K562 (cell line): ENCODE data around the gene VCX3B. TPM values are rescaled to one million over a fixed set of nuclear protein-coding genes. Genes with fewer than 3 reads are reported as not detected.

Experiments
- ATAC-seq: fragments of 200-7000 bp; cut with Tn5 transposase; 3 replicates; pipeline ENCODE4 v1.9.1; 2020; ENCODE audit warnings: moderate library complexity
- BruUV-seq: library from RNA; stranded (reverse); fragments of 400-500 nt; replicated peaks from 2 replicates; lab custom pipeline; 2021; lab: Mats Ljungman, UMichigan
- CTCF ChIA-PET: fragments of 300-600 bp; formaldehyde crosslinking; extraction: SDS; loops from one replicate; lab custom pipeline; 2021; ENCODE audit warnings: low intra/inter-chr PET ratio; lab: Yijun Ruan, JAX
- POLR2A ChIA-PET: fragments of 300-600, 350-650 bp; sonication (Branson Sonifier 250); formaldehyde crosslinking; extraction: SDS; loops from one replicate; lab custom pipeline; 2021; ENCODE audit warnings: antibody characterized with exemption, inconsistent platforms; lab: Yijun Ruan, JAX
- DNase-seq, 4 experiments: peaks; one replicate each; pipeline versions ENCODE4 v3.0.0 to v3.0.0-alpha.2; 2011 to 2018; ENCODE audit warnings: low spot score in 3 of 4, mixed read lengths in 3 of 4; ENCODE audit errors: extremely low read depth in 1 of 4
- FAIRE-seq: peaks from 2 replicates; lab custom pipeline; 2011; peaks lifted over from hg19 to GRCh38; lab: Jason Lieb, UNC
- H2AFZ ChIP-seq: 2 replicates; pipeline ENCODE4 v1.6.0; 2011; ENCODE audit warnings: low read depth, low read length, control low read depth, inconsistent platforms
- H3K27ac ChIP-seq: fragments of 200-600 bp; 3 replicates; pipeline ENCODE4 v1.8.0; 2011; ENCODE audit warnings: low read depth, mild to moderate bottlenecking, control low read depth, inconsistent platforms, low read length, moderate library complexity, mixed read lengths; ENCODE audit errors: extremely low read depth
- H3K27me3 ChIP-seq, 2 experiments: fragments of 300-600 bp in 1 of 2; 2 replicates in 1 of 2; 3 replicates in 1 of 2; pipeline versions ENCODE4 v1.6.0 to v1.8.0; 2011; ENCODE audit warnings: inconsistent platforms in 2 of 2, low read length in 2 of 2, mild to moderate bottlenecking in 1 of 2, mixed read lengths in 1 of 2, moderate library complexity in 1 of 2; ENCODE audit not compliant: control insufficient read depth in 2 of 2, insufficient read depth in 2 of 2
- H3K36me3 ChIP-seq: fragments of 300-600 bp; 3 replicates; pipeline ENCODE4 v1.8.0; 2011; ENCODE audit warnings: mild to moderate bottlenecking, low read length, inconsistent platforms; ENCODE audit not compliant: control insufficient read depth, insufficient read depth
- H3K4me1 ChIP-seq, 2 experiments: fragments of 200-600 bp in 1 of 2; replicated peaks in 1 of 2; 2 replicates in 1 of 2; 3 replicates in 1 of 2; pipeline versions ENCODE4 v1.5.1 to v1.8.0; 2011; ENCODE audit warnings: inconsistent platforms in 2 of 2, low read length in 2 of 2, mild to moderate bottlenecking in 1 of 2, mixed read lengths in 1 of 2, moderate library complexity in 1 of 2; ENCODE audit not compliant: control insufficient read depth in 2 of 2, insufficient read depth in 2 of 2
- H3K4me2 ChIP-seq: 2 replicates; pipeline ENCODE4 v1.6.1; 2011; ENCODE audit warnings: low read length, control low read depth, inconsistent platforms, mixed read lengths; ENCODE audit not compliant: insufficient read depth
- H3K4me3 ChIP-seq: fragments of 200-600 bp; sonication (generic), shearing (Covaris generic); 2 replicates; pipeline ENCODE4 v1.5.1; 2016; ENCODE audit warnings: control low read depth, inconsistent platforms
- H3K79me2 ChIP-seq: fragments of 200-600 bp; 3 replicates; pipeline ENCODE4 v1.8.0; 2011; ENCODE audit warnings: low read length, inconsistent platforms; ENCODE audit not compliant: control insufficient read depth, insufficient read depth
- H3K9ac ChIP-seq, 2 experiments: 2 replicates each; pipeline versions ENCODE4 v1.6.0 to v1.6.1; 2011; ENCODE audit warnings: low read depth in 2 of 2, low read length in 2 of 2, control low read depth in 1 of 2, inconsistent platforms in 1 of 2, mild to moderate bottlenecking in 1 of 2, mixed read lengths in 1 of 2; ENCODE audit not compliant: insufficient read depth in 1 of 2
- H3K9me1 ChIP-seq: one replicate; pipeline ENCODE4 v1.6.0; 2011; ENCODE audit warnings: inconsistent platforms, mild to moderate bottlenecking, low read length, moderate library complexity; ENCODE audit not compliant: control insufficient read depth, insufficient read depth
- H3K9me3 ChIP-seq: replicated peaks from 2 replicates; pipeline ENCODE4 v1.5.1; 2011; ENCODE audit warnings: low read depth, low read length, inconsistent platforms; ENCODE audit not compliant: control insufficient read depth, insufficient read depth
- H4K20me1 ChIP-seq: replicated peaks from 2 replicates; pipeline ENCODE4 v1.6.1; 2011; ENCODE audit warnings: low read length, inconsistent platforms, mixed read lengths; ENCODE audit not compliant: control insufficient read depth, insufficient read depth
- GTF2A2 ChIP-seq: IDR thresholded peaks from 2 replicates; pipeline ENCODE4 v1.6.1; 2016; ENCODE audit warnings: mild to moderate bottlenecking, missing genetic modification characterization, missing compliant biosample characterization
- ZNF444 ChIP-seq: fragments of 250-450 bp; sonication (Bioruptor Pico); IDR thresholded peaks from 2 replicates; pipeline ENCODE4 v1.4.0; 2020; ENCODE audit warnings: mild to moderate bottlenecking, moderate library complexity
- WGBS: fragments of 100-300 bp; shearing (Covaris generic); methylation state at CpG from one replicate; pipeline ENCODE4 v1.1.6; 2016; ENCODE audit warnings: low coverage, mixed read lengths; ENCODE audit not compliant: insufficient coverage; ENCODE audit errors: missing lambda C conversion rate; 5-methylcytosine and 5-hydroxymethylcytosine counted together
- in situ Hi-C: fragments of 300-500 bp; cut with MboI; formaldehyde crosslinking; loops from 4 replicates; pipeline ENCODE4 v1.15.0; 2018; ENCODE audit warnings: inconsistent platforms, mixed read lengths
- intact Hi-C: fragments of 100-400 bp; cut with micrococcal nuclease; formaldehyde crosslinking; loops from 2 replicates; pipeline ENCODE4 v1.14.2; 2022
- polyA plus RNA-seq, 8 experiments: library from polyadenylated mRNA; depleted of rRNA in 4 of 8; stranded (reverse) in 5 of 8; unstranded in 3 of 8; fragments of >200 nt; fragmentation: Nextera tagmentation in 2 of 8; fragmentation: Illumina TruSeq in 1 of 8; extraction: Ambion mirVana in 2 of 8; extraction: Trizol in 1 of 8; gene quantifications; 2 replicates each; pipeline versions ENCODE4 v1.2.1 to v1.2.3, GENCODE V29; 2011 to 2014; ENCODE audit warnings: inconsistent platforms in 1 of 8, missing spikeins in 1 of 8
- total RNA-seq, 7 experiments: library from RNA; depleted of rRNA in 6 of 7; stranded (reverse); fragments of >200 nt in 6 of 7; fragmentation: Illumina TruSeq in 2 of 7; extraction: Trizol in 2 of 7; gene quantifications; 2 replicates each; pipeline versions ENCODE4 v1.2.1 to v1.2.3, GENCODE V29; 2011 to 2021; ENCODE audit warnings: low replicate concordance in 1 of 7
- TF ChIP-seq, protein P1 (sequence below): sonication (generic); formaldehyde crosslinking; IDR thresholded peaks from 2 replicates; pipeline ENCODE4 v1.8.0; 2022; ENCODE audit warnings: mild to moderate bottlenecking, missing genetic modification reagents
- TF ChIP-seq, protein P2 (sequence below): fragments of 450-650 bp; IDR thresholded peaks from 2 replicates; pipeline ENCODE4 v1.6.1; 2018; ENCODE audit warnings: mild to moderate bottlenecking, low read depth; ENCODE audit not compliant: partially characterized antibody

VCX3B gene
- total and polyA plus RNA-seq, 9 of the 15 experiments (the other 6 are each of a cell fraction or from before 2014, with no cell fraction given): 0.27 to 14.6 (median 3.2) TPM

DNA sequence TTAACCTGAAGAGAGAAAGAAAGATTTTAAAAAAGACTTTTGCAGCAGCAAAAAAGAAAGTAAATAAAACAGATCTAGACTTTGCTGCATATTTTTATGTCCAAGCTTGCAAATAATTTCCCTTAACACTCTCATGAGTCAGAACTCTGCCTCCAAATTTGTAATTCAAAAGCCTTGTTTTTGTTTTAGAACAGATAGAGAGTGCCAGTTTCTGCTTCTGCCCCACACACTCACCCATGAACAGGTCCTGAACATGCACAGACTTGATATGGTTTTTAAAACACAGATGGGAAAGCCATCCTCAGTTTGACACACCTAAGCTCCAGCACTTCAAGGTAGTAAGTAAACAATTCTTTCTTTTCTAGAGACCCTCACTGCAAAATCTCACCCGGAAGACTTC is 39.7 kb upstream of the VCX3B start:
- Histone ChIP-seq H3K4me3 (no peak overlapping the region), H3K4me2 (no peak overlapping the region), H4K20me1 (no peaks in the 10 kb centered on the region), H3K4me1 (no peaks in the 10 kb centered on the region), H3K27ac (no peak overlapping the region), H3K9ac (no peak overlapping the region), H3K79me2 (no peaks in the 10 kb centered on the region), H3K36me3 (no peaks in the 10 kb centered on the region), H3K9me3 (no peaks in the 10 kb centered on the region), H3K27me3 (no peaks in the 10 kb centered on the region), H3K9me1 (no peaks in the 10 kb centered on the region), H2AFZ (no peak overlapping the region)
- in situ Hi-C loops: no loop called here
- intact Hi-C loops: no loop called here
- BruUV-seq: no TSS peak
- FAIRE-seq: no peak
- CTCF ChIA-PET: no interaction called here
- no peak for DNase-seq
- no peak for ATAC-seq
- TF ChIP-seq GTF2A2 (tag) (no peak), ZNF444 (CRISPR knock-in tag) (no peak)
- TF ChIP-seq, protein P1, sequence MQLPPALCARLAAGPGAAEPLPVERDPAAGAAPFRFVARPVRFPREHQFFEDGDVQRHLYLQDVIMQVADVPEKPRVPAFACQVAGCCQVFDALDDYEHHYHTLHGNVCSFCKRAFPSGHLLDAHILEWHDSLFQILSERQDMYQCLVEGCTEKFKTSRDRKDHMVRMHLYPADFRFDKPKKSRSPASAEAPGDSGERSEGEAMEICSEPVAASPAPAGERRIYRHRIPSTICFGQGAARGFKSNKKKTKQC: no peak
- WGBS: 0% methylated on average over 1 of the region's 1 CpG
- POLR2A ChIA-PET: no interaction called here

DNA sequence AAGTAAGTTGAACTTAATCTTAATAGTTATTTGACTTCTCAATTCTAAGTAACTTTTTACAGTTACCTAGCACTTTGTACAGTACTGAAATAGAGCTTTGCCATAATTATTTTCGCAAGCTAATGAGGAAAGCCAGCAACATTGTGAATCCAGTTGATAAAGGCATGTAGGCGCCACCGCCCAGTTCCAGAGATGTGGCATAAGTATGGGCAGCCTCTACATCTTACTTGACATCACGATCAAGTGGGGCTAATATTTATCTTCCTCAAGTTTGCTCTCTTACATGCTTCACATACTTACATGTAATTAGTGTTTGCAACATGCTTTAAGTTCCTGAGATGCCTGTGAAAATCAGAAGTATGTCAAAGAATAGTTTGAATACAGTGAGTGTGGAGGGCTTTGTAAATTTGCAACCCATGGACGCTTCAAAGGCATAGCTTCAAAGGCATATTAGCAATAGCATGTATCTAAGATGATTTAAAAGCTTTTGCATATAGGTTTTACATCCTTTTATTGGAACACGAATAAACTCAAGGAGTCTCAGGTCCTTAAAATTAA is 34.9 kb upstream of the VCX3B start:
- POLR2A ChIA-PET: no interaction called here
- TF ChIP-seq, protein P2, sequence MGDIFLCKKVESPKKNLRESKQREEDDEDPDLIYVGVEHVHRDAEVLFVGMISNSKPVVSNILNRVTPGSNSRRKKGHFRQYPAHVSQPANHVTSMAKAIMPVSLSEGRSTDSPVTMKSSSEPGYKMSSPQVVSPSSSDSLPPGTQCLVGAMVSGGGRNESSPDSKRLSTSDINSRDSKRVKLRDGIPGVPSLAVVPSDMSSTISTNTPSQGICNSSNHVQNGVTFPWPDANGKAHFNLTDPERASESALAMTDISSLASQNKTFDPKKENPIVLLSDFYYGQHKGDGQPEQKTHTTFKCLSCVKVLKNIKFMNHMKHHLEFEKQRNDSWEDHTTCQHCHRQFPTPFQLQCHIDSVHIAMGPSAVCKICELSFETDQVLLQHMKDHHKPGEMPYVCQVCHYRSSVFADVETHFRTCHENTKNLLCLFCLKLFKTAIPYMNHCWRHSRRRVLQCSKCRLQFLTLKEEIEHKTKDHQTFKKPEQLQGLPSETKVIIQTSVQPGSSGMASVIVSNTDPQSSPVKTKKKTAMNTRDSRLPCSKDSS: no peak
- CTCF ChIA-PET: no interaction called here
- DNase-seq: no peak
- intact Hi-C loops: no loop called here
- no peaks in the 10 kb centered on the region for H3K27me3 ChIP-seq
- no peaks in the 10 kb centered on the region for H3K4me1 ChIP-seq
- no TSS peak for BruUV-seq
- no peak overlapping the region for H3K4me2 ChIP-seq
- H3K27ac ChIP-seq: no peak overlapping the region
- no peaks in the 10 kb centered on the region for H3K9me3 ChIP-seq
- no peak for FAIRE-seq
- H3K4me3 ChIP-seq: no peak overlapping the region
- no peaks in the 10 kb centered on the region for H3K79me2 ChIP-seq
- H3K9me1 ChIP-seq: no peaks in the 10 kb centered on the region
- no peak overlapping the region for H3K9ac ChIP-seq
- no peak overlapping the region for H2AFZ ChIP-seq
- ATAC-seq: no peak
- WGBS: 0% methylated on average over 6 of the region's 6 CpGs
- H3K36me3 ChIP-seq: no peaks in the 10 kb centered on the region
- no peaks in the 10 kb centered on the region for H4K20me1 ChIP-seq
- in situ Hi-C loops: no loop called here
